NB4 (cell line): ENCODE measurements around the gene MT2A.

ENCODE experiments used
- DNase-seq: peaks from one replicate; pipeline ENCODE4 v3.0.0; 2010; ENCODE audit warnings: low read depth
- H3K4me3 ChIP-seq: one replicate; pipeline ENCODE4 v1.5.1; 2011; ENCODE audit warnings: mild to moderate bottlenecking, low read depth, low read length, moderate library complexity
- CTCF ChIP-seq: IDR thresholded peaks from one replicate; pipeline ENCODE4 v1.5.1; 2012; ENCODE audit warnings: low read depth, low read length
- MYC ChIP-seq: IDR thresholded peaks from 2 replicates; pipeline ENCODE4 v1.6.1; 2011; ENCODE audit warnings: low read depth, low read length
- POLR2A ChIP-seq: IDR thresholded peaks from 2 replicates; pipeline ENCODE4 v1.6.1; 2011; ENCODE audit warnings: mild to moderate bottlenecking; ENCODE audit not compliant: insufficient read length; ENCODE audit errors: extremely low read depth
- TF ChIP-seq, protein P1 (sequence below): IDR thresholded peaks from 2 replicates; pipeline ENCODE4 v1.6.1; 2011; ENCODE audit warnings: low read depth, low read length

The MT2A gene

DNA sequence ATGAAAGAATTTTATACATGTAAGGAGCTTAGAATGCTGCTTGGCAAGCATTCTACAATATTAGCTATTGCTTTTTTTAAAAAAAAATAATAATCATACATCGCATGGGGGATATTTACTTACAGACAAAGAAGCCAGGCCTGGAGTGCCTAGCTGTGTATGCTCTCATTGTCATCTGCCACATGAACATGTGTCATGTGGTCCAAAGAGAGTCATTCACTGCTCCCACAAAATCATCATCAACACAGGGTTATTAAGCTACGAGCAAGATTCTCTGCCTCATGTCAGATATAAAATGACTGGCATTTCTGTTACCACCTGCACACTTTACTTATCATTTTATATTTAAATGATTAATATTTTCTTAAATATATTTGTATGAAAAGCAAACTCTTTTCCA, 15.3 kb downstream of the MT2A start:
- TF ChIP-seq MYC = no peak
- DNase-seq = no peak
- no peak overlapping the region for H3K4me3 ChIP-seq

GRCh38 chr16:56625140-56625942, 17.0 kb downstream of the MT2A start, which contains the start of gene MT1E:
TSS of gene MT1E (plus strand) at chr16:56625781. CDS start at chr16:56625852, 71 bp downstream.
- DNase-seq = peak; percentile 71
- peak within 1 kb of the TSS; percentile 39 for H3K4me3 ChIP-seq
- TF ChIP-seq CTCF = no peak
- no peak for TF ChIP-seq POLR2A
- TF ChIP-seq, protein P1, sequence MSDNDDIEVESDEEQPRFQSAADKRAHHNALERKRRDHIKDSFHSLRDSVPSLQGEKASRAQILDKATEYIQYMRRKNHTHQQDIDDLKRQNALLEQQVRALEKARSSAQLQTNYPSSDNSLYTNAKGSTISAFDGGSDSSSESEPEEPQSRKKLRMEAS = no peak
- no peak for TF ChIP-seq MYC

DNA sequence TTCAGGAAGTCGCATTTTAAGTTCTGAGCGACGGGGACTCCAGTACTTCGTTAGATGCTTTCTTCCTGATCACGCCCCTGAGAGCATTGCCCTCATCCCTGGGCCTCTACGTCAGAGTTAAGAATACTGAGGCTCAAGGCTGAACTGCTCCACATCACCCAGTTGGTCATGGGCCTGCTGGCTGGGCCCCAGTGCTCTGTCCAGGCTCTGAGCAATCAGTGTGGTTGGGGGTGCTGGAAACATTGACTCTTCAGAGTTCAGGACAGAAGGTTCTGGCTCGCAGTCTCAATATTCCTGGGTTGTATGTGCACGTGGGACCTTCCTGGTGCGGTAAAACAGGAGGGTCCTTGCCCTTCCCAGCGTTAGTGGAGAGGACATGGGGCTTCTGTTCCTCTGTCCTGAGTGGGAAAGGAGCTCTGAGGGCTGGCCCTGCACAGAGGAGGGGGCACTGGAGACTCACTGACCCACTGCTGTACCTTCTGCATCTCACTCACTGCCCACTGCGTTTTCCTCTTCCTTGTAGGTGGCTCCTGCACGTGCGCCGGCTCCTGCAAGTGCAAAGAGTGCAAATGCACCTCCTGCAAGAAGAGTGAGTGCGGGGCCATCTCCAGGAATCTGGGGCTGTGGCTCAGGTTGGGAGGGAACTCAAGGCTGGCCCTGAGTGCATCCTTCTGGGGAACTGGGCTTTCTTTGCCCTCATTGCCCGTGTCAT, 17.7 kb downstream of the MT2A start:
- TF ChIP-seq MYC (no peak), CTCF (no peak), POLR2A (no peak)
- TF ChIP-seq, protein P1 = no peak
- DNase-seq = no peak
- H3K4me3 ChIP-seq = peak overlapping the region; percentile 39

DNA sequence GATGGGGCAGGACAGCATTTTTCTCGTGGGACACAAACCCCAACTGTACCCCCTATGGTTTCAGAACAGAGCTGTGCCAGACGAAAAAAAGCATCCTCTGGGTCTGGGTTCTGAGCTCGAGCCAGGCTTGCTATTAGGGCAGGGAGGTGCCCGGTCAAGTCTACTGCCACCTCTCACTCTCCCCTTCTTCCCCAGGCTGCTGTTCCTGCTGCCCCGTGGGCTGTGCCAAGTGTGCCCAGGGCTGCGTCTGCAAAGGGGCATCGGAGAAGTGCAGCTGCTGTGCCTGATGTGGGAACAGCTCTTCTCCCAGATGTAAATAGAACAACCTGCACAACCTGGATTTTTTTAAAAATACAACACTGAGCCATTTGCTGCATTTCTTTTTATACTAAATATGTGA, 18.3 kb downstream of the MT2A start:
- H3K4me3 ChIP-seq = no peak overlapping the region
- TF ChIP-seq, protein P1 = no peak
- TF ChIP-seq MYC (no peak), POLR2A (no peak), CTCF (no peak)

GRCh38 chr16:56628486-56629350, 20.3 kb downstream of the MT2A start:
- TF ChIP-seq CTCF (no peak), POLR2A (no peak), MYC (no peak)
- TF ChIP-seq, protein P1 = no peak
- no peak overlapping the region for H3K4me3 ChIP-seq
- DNase-seq = no peak

More for the DNA sequence above, 18.3 kb downstream of the MT2A start:
- no peak for DNase-seq

DNA sequence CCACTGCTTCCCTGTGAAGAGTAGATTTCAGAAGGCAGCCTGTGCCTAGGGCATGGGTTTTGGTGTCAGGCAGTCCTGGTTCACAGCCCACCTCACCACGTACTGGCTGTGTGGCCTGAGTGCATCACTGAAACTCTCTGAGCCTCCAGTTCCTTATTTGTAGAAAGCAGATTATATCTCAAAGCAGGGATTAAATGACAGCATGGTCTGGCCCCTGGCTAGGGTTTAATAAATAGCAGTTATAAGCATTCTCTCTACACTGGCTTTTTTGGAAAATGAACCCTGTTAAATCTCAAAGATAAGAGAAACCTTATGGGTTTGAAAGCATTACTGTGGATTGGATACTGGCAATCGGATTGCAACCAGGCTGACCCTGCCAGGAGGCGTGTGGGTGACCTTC, 21.1 kb downstream of the MT2A start:
- no peak for DNase-seq
- no peak overlapping the region for H3K4me3 ChIP-seq
- TF ChIP-seq POLR2A = no peak
